A673 (cell line): ENCODE results near the gene AATF.

Experiments
- EZH2 ChIP-seq: fragments of 200-600 bp; sonication (generic); IDR thresholded peaks from 2 replicates; pipeline ENCODE4 v1.6.1; 2017; ENCODE audit warnings: borderline replicate concordance, low read depth, mild to moderate bottlenecking, mixed read lengths, antibody characterized with exemption, low read length; ENCODE audit not compliant: poor library complexity, severe bottlenecking
- TF ChIP-seq, protein P1 (sequence below): fragments of 300-800, 200-600 bp; sonication (generic); conservative IDR thresholded peaks from 2 replicates; pipeline ENCODE4 v1.5.1; 2017; ENCODE audit warnings: low read depth, mild to moderate bottlenecking, antibody characterized with exemption, low read length, moderate library complexity, mixed read lengths

DNA sequence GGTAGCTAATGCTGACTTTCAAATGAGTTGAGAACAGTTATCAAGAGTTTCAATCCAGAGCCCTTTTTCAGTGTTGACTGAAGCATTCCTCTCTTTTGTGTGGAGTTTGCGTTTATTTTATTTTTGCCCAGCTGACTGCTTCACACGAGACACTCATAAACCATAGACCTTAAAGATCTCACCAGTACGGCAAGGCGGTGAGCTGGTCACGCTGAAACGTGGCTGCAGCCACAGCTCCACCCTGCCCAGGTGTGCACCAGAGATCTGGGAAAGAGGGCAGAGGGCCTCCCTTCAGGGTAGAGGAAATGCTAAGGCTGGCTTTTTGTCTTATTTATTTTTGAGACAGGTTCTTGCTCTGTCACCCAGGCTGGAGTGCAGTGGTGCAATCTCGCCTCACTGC, 112.2 kb downstream of the AATF start:
- TF ChIP-seq, protein P1, sequence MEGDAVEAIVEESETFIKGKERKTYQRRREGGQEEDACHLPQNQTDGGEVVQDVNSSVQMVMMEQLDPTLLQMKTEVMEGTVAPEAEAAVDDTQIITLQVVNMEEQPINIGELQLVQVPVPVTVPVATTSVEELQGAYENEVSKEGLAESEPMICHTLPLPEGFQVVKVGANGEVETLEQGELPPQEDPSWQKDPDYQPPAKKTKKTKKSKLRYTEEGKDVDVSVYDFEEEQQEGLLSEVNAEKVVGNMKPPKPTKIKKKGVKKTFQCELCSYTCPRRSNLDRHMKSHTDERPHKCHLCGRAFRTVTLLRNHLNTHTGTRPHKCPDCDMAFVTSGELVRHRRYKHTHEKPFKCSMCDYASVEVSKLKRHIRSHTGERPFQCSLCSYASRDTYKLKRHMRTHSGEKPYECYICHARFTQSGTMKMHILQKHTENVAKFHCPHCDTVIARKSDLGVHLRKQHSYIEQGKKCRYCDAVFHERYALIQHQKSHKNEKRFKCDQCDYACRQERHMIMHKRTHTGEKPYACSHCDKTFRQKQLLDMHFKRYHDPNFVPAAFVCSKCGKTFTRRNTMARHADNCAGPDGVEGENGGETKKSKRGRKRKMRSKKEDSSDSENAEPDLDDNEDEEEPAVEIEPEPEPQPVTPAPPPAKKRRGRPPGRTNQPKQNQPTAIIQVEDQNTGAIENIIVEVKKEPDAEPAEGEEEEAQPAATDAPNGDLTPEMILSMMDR, result no peak
- no peak for TF ChIP-seq EZH2
